Ecto neural progenitor cell (in vitro differentiated cells): ENCODE measurements around the gene N4BP3.
A peak's percentile ranks its signal among the peaks of the same experiment; 100 is the strongest.
"Not testable (repeated sequence)": the region's sequence is repeated elsewhere in the genome, so short reads cannot be mapped to it uniquely, and the experiment has no call there.

Experiments
- DNase-seq: peaks from one replicate; pipeline ENCODE4 v3.0.0-alpha.2; 2018; ENCODE audit warnings: low spot score

N4BP3 gene

DNA sequence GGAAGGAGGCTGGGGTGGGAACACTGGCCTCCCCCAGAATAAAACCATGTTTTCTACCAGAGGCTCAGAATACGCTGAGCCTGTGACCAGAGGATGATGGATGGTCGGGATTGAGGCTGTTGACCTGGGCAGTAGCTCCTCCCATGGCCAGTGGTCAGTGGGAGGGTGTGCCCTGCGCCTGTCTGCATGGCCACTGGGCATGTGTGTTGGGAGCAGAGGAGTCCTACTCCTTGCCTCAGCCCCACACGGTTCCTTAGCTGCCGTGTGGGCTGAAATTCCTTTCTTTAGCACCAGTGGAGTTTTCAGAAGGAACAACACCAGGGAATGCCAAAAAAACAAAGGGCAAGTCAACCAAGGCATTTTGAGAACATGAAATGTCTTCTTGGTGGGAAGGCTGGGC, 9.0 kb downstream of the N4BP3 start:
- no peak for DNase-seq

DNA sequence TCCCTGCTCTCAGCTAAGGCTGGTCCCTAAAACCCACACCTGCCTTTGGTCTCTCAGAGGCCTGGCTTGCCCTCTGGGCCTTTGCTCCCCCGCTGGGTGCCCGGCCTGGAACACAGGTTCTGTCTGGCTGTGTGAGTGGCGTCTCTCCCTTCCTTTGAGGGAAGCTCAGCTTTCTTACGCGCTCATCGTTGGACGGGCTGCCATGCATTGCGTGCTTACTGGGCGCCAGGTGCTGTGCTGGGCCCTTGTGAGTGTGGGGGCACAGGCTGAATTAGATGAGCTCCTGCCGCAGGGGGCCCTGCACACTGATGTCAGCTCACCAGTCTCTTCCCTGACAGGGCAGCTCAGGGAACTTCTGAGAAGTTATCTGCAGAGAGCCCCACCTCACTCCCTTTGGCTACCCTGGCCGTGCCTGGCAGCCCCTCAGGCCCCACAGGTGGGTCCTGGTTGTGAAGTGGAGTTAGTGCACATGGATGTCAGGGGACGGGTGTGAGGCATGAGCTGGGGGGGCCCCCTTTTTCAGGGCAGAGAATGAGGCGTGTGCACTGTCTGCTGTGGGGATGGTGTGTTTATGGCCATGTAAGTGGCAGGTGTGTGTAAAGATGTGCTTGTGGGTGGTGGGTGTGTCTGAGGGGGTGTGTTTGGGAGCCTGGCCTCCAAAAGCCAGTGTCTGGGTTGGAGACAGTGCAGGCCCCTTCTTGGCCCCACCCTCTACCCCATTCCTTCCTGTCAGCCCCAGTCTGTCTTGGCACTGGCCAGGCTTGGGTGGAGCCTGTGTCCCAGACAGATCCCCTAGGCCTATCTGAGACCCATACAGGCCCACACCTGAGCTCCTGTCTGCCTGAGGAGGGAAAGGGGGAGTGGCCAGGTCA, 10.0 kb downstream of the N4BP3 start:
- DNase-seq: no peak

DNA sequence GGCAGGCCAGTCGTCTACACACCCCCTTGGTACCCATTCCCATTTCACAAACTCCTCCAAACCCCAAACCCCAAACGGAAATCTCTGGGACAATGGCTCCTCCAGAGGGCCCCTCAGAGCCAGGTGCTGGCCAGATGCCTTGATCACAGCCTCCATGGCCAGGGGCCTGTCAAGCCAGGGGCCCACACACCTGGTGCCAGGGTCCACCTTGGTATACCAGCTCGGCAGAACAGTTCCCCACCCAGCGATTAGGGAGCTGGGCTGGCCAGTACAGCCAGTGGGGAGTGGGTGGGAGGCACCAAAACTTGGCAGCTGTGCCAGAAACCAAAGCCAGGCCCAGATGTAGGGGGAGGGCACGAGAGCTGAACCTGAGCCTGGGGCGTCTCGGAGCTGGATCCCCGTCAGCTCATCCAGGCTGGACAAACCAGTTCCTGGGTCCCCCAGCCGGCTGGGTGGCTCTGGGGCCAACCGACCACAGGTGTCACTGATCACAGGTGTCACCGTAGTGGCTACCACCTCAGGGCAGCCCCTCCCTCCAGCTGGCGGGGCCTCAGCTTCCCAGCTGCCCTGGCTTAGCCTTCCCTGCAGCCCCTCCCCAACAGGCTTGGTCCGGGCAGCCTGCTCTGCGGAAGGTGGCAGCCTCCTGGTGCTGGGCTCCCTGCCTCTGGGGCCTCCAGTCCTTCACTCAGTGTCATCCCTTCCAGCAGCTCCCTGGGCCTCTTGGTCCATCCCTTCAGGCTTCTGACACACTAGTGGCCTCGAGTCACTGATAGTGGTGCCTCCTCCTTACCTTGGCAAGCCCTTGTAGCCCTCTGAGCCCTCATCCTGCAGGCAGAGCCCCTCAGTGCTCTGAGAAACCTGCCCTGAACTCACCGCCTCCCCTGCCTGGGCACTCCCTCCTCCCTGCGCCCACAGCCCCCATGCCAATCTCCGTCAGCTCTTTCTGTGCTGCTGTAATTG, 10.9 kb downstream of the N4BP3 start:
- no peak for DNase-seq

DNA sequence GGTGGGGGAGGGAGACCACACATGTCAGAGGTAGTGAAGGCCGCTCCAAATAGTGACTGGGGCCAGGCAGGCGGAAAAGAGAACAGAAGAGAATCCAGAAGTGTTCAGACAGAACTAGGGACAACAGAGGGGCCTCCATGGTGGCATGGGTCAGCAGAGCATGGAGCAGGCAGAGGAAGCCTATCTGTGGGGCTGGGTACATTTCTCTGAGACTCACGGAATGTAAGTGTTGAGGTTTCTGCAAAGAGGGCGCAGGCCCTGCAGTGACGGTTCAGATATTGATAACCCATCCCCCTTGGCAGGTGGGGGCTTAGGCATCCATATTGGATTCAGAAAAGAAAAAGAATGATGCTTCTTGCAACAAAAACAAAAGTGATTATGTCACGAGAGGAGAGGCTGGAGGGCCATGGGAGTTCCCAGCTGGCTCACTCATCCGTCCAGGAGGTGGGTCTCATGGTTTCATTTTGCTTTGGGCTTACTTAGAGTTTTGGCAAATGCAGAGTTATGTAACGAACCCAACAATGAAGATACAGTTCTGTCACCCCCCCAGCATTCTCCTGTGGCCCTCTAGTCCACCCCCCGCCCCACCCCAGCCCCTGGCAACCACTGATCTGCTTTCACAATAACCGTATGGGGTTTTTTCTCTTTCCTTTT, 12.0 kb downstream of the N4BP3 start:
- no peak for DNase-seq

DNA sequence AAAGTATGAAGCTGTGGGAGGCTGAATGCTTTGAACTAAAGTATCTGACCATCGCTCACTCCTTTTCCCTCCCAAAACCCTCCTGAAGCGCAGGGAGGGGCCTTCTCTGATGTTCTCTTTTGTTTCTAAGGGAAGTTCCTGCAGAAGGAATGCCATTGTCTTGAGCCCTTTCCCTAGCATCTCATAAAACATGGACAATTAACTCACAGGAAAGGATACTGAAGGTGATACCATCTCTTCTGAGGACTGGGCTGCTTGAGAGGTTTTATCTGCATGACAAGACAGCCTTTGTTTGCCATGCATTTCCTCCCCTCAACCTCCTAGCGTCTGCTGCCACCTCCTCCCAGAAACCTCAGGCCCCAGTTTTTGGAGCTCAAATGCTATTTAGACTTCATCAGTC, 13.2 kb downstream of the N4BP3 start:
- no peak for DNase-seq

DNA sequence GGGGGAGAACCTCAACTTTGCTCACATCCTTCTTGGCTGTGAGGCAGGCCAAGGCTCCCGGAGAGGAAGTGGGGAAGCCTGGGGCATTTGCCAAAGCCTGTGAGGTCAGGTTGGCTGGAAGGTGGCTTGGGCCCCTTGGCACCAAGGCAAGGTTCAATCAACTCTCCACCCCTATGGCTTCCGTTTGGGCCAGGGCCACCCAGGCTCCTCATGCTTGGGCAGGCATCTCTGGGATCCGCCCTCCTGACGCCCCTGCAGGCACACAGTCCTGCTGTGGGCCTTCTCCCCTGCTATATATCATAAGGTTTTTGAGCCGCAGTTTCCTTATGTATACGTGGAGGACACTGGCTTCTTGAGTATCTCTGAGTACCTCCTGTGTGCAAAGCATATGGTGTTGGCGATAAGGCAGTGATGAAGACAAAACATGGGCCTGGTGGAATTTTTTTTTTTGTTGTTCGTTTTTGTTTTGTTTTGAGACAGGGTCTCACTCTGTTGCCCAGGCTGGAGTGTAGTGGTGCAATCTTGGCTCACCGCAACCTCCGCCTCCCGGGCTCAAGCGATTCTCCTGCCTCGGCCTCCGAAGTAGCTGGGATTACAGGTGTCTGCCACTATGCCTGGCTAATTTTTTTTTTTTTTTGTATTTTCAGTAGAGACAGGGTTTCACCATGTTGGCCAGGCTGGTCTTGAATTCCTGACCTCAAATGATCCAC, 14.1 kb downstream of the N4BP3 start:
- not testable (repeated sequence) for DNase-seq

DNA sequence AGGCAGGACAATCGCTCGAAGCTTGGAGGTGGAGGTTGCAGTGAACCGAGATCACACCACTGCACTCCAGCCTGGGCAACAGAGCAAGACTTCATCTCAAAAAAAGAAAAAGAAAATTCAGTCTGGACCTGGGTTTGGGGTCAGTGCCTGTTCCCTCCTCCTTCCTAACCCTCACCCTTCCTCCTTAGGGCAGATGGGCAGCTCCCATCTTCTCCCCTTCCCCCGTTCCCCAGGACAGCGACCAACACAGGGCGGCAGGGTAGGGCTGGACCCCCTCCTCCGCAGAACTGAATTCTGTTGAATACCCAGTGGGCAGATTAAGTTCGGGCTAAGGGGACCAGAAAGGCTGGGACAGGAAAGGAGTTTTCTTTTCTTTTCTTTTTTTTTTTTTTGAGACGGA, 16.0 kb downstream of the N4BP3 start:
- DNase-seq: no peak

DNA sequence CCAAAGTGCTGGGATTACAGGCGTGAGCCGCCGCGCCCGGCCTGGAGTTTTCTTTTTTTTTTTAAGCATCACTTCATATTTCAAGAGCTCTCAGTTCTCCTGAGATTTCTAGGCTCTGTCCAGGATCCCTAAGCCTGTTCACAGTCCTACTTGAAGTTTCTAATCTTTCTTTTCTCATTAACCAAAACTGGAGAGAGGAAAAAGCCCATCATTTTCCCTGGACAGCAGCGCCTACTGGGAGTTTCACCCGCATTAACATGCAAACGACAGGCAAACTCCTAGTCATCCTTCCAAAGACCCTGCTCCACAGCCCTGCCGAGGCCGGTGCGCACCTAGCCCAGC, 16.9 kb downstream of the N4BP3 start:
- DNase-seq: not testable (repeated sequence)

DNA sequence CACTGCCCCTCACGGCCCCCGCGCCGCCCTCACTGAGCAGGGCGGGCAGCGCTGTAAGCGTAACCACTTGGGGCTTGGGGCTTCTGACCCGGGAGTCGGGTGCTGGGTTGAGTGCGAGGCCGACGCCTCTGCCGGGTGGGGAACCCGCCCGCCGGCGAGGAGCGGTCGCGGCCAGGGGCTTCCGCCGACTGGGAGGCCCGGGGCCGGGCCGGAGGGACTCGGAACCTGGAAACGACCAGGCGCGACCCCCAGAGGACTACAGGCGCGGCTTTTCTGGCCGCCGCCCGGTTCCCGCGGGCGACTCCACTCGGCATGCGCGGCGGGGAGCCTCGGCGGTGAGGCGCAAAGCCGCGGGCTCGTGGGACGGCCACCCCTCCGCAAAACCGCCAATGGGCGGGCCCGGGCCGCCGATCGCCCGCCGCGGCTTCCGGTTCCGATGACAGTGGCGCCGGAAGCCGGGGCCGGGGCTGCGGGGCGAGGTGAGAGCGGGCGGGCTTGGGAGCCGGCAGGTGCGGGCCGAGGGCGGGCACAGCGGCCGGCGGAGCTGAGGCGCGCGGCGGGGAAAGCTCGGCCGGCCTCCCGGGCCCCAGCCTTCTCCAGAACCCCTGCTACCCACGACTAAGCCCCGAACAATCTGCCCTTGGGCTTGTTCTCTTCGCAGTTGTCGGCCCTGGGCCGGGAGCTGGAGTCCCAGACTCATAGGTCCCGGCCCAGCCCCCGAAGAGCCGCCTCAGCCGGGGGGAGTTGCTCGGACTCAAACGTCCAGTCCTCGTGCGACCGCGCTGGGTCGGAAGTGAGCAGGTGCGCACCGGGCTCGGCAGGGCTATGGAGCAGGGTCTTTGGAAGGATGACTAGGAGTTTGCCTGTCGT, 17.5 kb downstream of the N4BP3 start, which contains the start of gene RMND5B:
TSS of gene RMND5B (plus strand) at position 439 of the 870 bp plus-strand sequence. CDS start 7,106 bp downstream, outside the sequence.
- DNase-seq: peak; percentile 90

DNA sequence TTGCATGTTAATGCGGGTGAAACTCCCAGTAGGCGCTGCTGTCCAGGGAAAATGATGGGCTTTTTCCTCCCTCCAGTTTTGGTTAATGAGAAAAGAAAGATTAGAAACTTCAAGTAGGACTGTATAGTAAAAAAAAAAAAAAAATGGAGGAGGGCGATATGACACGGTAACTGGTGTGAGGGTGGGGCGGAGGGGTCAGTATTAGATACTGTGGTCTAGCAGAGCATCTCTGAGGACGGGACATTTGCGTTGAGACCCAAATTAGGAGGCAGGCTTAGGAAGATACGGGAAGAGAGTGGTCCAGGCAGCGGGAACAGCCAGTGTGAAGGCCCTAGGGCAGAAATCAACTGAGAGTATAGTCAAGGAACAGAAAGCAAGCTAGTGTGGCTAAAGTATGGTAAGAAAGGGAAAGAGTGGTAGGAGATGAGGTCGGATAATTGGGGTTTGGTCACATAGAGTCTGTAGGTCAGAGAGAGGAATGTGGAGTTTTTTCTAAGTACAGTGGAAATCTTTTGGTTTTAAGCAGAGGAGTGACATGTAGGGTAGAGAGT, 18.2 kb downstream of the N4BP3 start:
- no peak for DNase-seq

DNA sequence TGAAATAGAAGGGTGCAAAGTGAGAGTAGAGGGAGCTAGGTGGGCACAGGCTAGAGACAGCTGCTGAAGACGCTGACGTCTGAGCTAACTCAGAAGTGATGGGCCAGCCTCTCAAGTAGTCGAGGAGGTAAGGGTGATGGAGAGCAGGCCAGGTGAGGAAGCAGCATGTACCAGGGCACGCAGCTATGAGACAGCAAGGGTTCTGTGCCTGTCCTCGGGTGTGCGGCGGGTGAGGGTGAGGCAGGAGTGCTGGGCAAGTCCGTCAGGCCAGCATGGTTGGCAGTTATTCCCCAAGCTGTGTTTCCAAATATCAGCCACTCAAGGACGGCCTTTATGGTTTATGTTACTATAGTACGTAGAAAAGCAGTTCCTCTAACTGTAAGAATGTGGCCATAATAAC, 23.7 kb downstream of the N4BP3 start:
- DNase-seq: no peak

DNA sequence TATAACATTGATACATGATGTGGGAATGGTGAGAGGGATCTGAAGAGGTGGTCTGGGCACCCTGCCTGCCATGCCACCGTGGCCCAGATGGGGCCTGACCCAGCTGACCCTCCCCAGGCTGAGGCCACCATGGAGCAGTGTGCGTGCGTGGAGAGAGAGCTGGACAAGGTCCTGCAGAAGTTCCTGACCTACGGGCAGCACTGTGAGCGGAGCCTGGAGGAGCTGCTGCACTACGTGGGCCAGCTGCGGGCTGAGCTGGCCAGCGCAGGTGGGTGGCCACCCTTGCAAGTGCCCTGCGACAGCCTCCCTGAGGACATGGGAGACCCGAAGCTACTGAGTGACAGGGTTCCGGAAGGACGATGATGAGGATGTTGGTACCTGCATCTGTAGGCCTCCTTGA, 24.7 kb downstream of the N4BP3 start:
- DNase-seq: no peak

DNA sequence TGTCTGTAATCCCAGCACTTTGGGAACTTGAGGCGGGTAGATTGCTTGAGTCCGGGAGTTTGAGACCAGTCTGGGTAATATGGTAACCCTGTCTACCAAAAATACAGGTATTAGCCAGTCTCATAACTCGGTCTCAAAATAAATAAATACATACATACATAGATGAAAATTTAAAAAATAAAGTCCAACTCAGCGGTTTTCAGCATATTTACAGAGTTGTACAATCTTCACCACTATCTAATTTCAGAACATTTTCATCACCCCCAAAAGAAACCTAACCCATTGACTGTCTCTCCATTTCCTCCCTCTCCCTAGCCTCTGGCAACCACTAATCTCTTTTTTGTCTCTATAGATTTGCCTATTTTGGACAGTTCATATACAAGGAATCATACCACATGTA, 28.2 kb downstream of the N4BP3 start:
- no peak for DNase-seq

DNA sequence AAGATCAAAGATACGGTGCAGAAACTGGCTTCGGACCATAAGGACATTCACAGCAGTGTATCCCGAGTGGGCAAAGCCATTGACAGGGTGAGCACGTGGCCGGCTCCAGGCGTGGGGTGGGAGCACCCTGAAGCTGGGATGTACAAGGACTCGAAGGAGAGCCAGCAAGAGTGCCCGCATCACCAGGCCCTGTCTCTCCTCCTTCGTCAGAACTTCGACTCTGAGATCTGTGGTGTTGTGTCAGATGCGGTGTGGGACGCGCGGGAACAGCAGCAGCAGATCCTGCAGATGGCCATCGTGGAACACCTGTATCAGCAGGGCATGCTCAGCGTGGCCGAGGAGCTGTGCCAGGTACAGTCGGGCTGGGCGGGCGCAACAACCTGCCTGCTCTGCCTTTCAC, 29.3 kb downstream of the N4BP3 start:
- no peak for DNase-seq

DNA sequence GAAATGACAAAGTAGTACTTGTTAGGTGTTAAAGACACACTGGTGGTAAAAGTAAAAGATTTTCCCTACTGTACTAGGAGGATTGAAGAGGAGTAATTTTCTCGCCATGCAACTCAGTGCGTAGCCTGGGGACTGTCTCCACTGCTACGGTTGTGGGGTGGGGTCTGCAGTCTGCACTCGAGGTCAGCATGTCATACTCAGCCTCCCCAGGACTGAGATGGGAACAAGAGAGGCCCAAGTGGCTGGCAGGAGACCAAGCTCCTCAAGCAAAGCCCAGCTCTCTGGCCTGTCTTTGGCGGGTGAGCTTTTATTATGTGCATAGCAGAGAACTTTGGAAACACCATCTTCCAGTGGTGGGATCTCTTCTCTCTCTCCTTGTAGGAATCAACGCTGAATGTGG, 29.9 kb downstream of the N4BP3 start:
- no peak for DNase-seq

DNA sequence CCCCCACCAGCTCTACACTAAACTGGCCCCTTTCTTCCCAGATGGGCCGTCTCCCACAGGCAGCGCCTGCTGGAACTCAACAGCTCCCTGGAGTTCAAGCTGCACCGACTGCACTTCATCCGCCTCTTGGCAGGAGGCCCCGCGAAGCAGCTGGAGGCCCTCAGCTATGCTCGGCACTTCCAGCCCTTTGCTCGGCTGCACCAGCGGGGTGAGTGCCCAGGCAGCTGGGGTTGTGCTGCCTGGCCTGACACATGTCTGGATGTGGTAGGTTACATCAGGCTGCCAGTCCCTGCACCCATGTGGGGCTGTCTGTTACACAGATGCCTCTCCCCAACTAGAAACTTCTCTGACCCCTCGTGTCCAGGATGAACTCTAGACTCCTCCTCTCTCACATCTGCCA, 30.6 kb downstream of the N4BP3 start:
- DNase-seq: no peak

DNA sequence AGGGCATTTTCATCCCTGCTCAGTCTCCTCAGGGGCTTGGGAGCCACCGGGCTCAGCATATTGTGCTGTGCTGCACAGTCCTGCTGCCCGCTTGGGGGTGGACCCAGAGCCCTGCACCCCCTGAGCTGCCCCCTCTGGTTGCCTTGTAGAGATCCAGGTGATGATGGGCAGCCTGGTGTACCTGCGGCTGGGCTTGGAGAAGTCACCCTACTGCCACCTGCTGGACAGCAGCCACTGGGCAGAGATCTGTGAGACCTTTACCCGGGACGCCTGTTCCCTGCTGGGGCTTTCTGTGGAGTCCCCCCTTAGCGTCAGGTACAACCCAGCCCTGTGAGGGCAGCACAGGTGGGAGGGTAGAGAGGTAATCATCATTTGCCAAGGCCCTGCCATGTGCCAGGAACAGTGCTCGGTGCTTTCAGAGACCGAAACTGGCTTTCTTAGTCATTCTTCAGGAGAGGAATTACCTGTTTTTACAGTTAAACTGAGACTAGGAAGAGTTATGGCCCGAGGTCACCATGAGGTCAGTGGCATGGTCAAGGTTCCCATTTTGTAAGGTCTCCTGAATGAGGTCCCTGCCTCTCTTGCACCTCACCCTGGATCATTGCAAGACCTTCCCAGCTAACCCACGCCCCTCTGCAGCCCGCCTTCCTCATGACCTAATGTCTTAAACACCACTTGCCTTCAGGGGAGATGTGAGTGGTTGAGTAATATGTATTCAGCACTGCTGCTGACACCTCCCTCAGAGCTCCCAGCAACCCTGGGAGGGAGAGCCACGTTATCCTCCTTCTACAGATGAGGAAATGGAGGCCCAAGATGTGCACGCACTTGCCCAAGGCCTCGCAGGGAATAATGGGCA, 32.9 kb downstream of the N4BP3 start:
- peak; percentile 80 for DNase-seq

DNA sequence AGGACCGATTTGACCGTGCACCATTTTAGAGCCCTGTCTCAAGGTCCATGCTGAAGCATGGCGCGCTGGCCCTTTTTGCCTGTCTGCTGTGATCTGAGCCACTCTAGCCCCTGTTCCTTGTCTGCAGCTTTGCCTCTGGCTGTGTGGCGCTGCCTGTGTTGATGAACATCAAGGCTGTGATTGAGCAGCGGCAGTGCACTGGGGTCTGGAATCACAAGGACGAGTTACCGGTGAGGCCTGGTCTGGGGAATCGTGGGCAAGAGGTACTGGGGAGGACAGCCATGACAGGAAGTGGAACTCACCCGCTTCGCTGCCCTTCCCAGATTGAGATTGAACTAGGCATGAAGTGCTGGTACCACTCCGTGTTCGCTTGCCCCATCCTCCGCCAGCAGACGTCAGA, 34.1 kb downstream of the N4BP3 start:
- DNase-seq: no peak

DNA sequence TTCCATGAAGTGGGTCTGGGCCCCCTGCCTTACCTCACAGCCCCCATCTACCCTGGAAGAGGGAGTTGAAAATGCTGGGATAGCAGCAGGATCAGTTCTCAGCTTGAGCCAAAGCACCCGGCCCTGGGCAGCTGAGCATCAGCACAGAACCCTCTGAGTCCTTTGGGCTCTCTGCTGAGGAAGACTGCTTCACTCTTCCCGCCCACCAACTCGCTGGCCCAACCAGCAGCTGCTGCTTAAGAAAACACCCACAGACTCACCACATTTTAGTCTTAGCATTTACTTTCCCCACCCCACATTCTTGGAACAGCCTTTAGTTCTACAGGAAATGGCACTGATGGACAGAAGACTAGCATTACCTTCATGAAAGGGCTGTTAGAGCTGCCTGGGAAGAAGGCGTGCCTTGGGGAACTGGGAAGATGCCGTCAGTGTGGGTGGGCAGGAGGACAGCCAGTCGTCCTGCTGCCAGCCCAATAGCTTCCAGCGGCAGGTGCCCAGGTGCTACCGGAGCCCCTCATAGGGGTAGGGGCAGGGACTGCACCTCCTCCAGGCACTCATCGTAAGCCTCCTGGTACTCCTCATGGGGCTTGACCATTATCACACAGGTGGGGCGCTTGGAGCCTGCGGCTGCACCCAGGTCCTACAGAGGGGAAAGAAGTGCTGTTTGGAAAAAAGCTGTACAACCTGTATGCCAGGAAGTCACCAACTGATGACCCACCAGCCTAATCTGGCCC, 36.0 kb downstream of the N4BP3 start:
- no peak for DNase-seq
